MCF 10A (cell line): Measurements from ENCODE around the gene CCDC178. TPM values are rescaled to one million over a fixed set of nuclear protein-coding genes. Genes with fewer than 3 reads are reported as not detected.

Experiments
- BruUV-seq: library from RNA; stranded (reverse); fragments of 400-500 nt; replicated peaks from 2 replicates; lab custom pipeline; 2021; lab: Mats Ljungman, UMichigan
- CTCF ChIA-PET: fragments of 300-600 bp; sonication (Branson Sonifier 250); formaldehyde crosslinking; extraction: SDS; loops from one replicate; lab custom pipeline; 2021; ENCODE audit warnings: antibody characterized with exemption, inconsistent platforms; lab: Yijun Ruan, JAX
- POLR2A ChIA-PET: fragments of 300-600, 350-650 bp; sonication (Branson Sonifier 250); formaldehyde crosslinking; extraction: SDS; loops from one replicate; lab custom pipeline; 2020; ENCODE audit warnings: antibody characterized with exemption, inconsistent platforms; lab: Yijun Ruan, JAX
- DNase-seq: peaks from one replicate; pipeline ENCODE4 v3.0.0-alpha.2; 2018; ENCODE audit not compliant: unreplicated experiment
- H3K27ac Mint-ChIP-seq: one replicate; pipeline ENCODE4 v1.8.0; 2022; ENCODE audit warnings: mild to moderate bottlenecking, low read depth, mixed read lengths; ENCODE audit not compliant: unreplicated experiment
- H3K27me3 Mint-ChIP-seq: one replicate; pipeline ENCODE4 v1.8.0; 2022; ENCODE audit warnings: mixed read lengths; ENCODE audit not compliant: insufficient read depth, unreplicated experiment
- H3K36me3 Mint-ChIP-seq: one replicate; pipeline ENCODE4 v1.8.0; 2022; ENCODE audit warnings: mild to moderate bottlenecking, moderate library complexity, mixed read lengths; ENCODE audit not compliant: insufficient read depth, unreplicated experiment
- H3K4me1 Mint-ChIP-seq: one replicate; pipeline ENCODE4 v1.8.0; 2022; ENCODE audit warnings: mixed read lengths; ENCODE audit not compliant: insufficient read depth, unreplicated experiment
- H3K4me3 Mint-ChIP-seq: one replicate; pipeline ENCODE4 v1.8.0; 2022; ENCODE audit warnings: mild to moderate bottlenecking, moderate library complexity, mixed read lengths; ENCODE audit not compliant: unreplicated experiment
- H3K9me3 Mint-ChIP-seq: one replicate; pipeline ENCODE4 v1.8.0; 2022; ENCODE audit warnings: mixed read lengths; ENCODE audit not compliant: unreplicated experiment
- CTCF ChIP-seq: fragments of 200-600 bp; IDR thresholded peaks from one replicate; pipeline ENCODE4 v1.8.0; 2022; ENCODE audit warnings: antibody characterized with exemption, mild to moderate bottlenecking; ENCODE audit not compliant: unreplicated experiment
- intact Hi-C: fragments of 100-400 bp; cut with micrococcal nuclease; formaldehyde crosslinking; loops from 2 replicates; pipeline ENCODE4 v1.14.1; 2022
- total RNA-seq: library from RNA; stranded (reverse); gene quantifications from 2 replicates; pipeline ENCODE4 v1.2.3, GENCODE V29; 2022

The CCDC178 gene
- total RNA-seq, 1 experiment from 2014 or later = 0.19 TPM

- intact Hi-C loops = no loop called here
- no peak for DNase-seq
- no peak overlapping the region for H3K4me3 Mint-ChIP-seq
- H3K27me3 Mint-ChIP-seq = no peaks in the 10 kb centered on the region
- ChIA-PET CTCF (no interaction called here), POLR2A (no interaction called here)
- no TSS peak for BruUV-seq
- TF ChIP-seq CTCF = no peak
- no peaks in the 10 kb centered on the region for H3K36me3 Mint-ChIP-seq
- no peaks in the 10 kb centered on the region for H3K9me3 Mint-ChIP-seq
- H3K4me1 Mint-ChIP-seq = no peaks in the 10 kb centered on the region
- no peak overlapping the region for H3K27ac Mint-ChIP-seq
Measured at GRCh38 chr18:32889615-32890593, 550.6 kb downstream of the CCDC178 start.

- no peak for TF ChIP-seq CTCF
- CTCF ChIA-PET = no interaction called here
- Mint-ChIP-seq H3K36me3 (no peaks in the 10 kb centered on the region), H3K4me3 (no peak overlapping the region), H3K27ac (no peak overlapping the region), H3K4me1 (no peaks in the 10 kb centered on the region), H3K27me3 (no peaks in the 10 kb centered on the region), H3K9me3 (no peaks in the 10 kb centered on the region)
- intact Hi-C loops = no loop called here
- BruUV-seq = no TSS peak
- POLR2A ChIA-PET = no interaction called here
- DNase-seq = no peak
Measured at GRCh38 chr18:32888306-32888705, 552.2 kb downstream of the CCDC178 start.

Other genes starting within 250 kb of the CCDC178 start
- not detected in 2 replicates for gene ASXL3, start 137.5 kb upstream of the CCDC178 start, total RNA-seq